ENCODE results near the gene WNT9B.

WNT9B gene

DNA sequence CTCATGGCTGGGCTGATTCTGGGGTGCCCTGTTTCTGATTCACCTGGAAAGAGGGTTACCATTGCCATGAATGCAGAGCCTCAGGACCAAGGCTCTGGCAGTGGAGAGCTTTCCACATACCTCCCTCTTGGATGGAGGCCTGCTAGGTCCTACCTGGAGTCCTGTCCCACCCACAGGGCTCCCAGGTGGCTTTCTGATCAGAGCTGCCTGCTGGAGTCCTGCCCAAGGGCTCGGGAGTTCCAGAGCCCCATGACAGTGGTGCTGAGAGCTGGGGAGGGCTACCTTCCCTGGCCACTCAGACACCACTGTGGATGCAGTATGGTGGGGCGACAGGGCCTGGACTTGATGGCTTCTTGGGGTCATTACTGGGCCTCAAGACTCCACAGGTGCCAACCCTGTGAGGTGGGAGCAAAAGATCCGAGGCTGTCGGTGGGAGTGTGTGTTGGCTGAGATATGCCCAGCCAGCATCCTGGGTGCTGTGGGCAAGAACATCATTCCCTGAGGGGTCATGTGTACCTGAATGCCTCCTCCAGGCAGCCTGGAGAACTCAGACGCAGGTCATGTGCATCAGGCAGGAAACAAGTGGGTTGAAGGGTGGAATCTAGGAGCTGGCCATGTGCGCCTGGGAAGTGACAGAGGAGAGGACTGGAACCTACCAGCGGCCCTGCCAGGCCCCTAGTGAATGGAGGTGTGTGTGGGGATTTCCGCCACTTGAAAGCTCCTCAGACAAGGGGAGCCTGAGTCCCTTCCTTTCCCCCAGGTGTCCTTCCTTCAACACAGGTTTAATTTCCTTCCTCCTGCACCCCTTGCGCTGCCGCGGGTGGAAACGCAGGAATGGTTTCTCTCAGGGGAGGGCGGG is 30.6 kb upstream of the WNT9B start:
- Histone ChIP-seq H3K27me3 (ENCODE audit: insufficient read depth, low read depth, severe bottlenecking) (no peaks in the 10 kb centered on the region), H3K4me3 (ENCODE audit: low read depth, low read length) (no peak overlapping the region)
- TF ChIP-seq, protein P1, sequence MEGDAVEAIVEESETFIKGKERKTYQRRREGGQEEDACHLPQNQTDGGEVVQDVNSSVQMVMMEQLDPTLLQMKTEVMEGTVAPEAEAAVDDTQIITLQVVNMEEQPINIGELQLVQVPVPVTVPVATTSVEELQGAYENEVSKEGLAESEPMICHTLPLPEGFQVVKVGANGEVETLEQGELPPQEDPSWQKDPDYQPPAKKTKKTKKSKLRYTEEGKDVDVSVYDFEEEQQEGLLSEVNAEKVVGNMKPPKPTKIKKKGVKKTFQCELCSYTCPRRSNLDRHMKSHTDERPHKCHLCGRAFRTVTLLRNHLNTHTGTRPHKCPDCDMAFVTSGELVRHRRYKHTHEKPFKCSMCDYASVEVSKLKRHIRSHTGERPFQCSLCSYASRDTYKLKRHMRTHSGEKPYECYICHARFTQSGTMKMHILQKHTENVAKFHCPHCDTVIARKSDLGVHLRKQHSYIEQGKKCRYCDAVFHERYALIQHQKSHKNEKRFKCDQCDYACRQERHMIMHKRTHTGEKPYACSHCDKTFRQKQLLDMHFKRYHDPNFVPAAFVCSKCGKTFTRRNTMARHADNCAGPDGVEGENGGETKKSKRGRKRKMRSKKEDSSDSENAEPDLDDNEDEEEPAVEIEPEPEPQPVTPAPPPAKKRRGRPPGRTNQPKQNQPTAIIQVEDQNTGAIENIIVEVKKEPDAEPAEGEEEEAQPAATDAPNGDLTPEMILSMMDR (IDR thresholded peaks at IDR 0.05; ENCODE audit: low read depth, low read length): no peak

GRCh38 chr17:46821482-46822387 is 29.6 kb upstream of the WNT9B start:
- Histone ChIP-seq H3K36me3 (no peaks in the 10 kb centered on the region), H3K9me3 (ENCODE audit: severe bottlenecking) (no peaks in the 10 kb centered on the region), H3K4me3 (ENCODE audit: low read depth, low read length) (no peak overlapping the region), H3K27me3 (ENCODE audit: insufficient read depth, low read depth, severe bottlenecking) (no peaks in the 10 kb centered on the region), H3K27ac (no peak overlapping the region)
- TF ChIP-seq, protein P1 (IDR thresholded peaks at IDR 0.05; ENCODE audit: low read depth, low read length): no peak
- no peak for DNase-seq

More for the DNA sequence above, 30.6 kb upstream of the WNT9B start:
- H3K36me3 ChIP-seq: no peaks in the 10 kb centered on the region
- no peak for DNase-seq
- no peak overlapping the region for H3K27ac ChIP-seq
- H3K9me3 ChIP-seq (ENCODE audit: severe bottlenecking): no peaks in the 10 kb centered on the region

GRCh38 chr17:46822388-46822921 is 28.9 kb upstream of the WNT9B start:
- H3K4me3 ChIP-seq (ENCODE audit: low read depth, low read length): no peak overlapping the region
- no peak for DNase-seq
- H3K36me3 ChIP-seq: no peaks in the 10 kb centered on the region
- H3K27ac ChIP-seq: no peak overlapping the region
- H3K27me3 ChIP-seq (ENCODE audit: insufficient read depth, low read depth, severe bottlenecking): no peaks in the 10 kb centered on the region
- no peaks in the 10 kb centered on the region for H3K9me3 ChIP-seq (ENCODE audit: severe bottlenecking)
- TF ChIP-seq, protein P1 (IDR thresholded peaks at IDR 0.05; ENCODE audit: low read depth, low read length): peak; percentile 48; the same call in 1 of the 2 replicates

- H3K9me3 ChIP-seq (ENCODE audit: severe bottlenecking): no peaks in the 10 kb centered on the region
- no peaks in the 10 kb centered on the region for H3K36me3 ChIP-seq
- no peak overlapping the region for H3K4me3 ChIP-seq (ENCODE audit: low read depth, low read length)
- H3K27ac ChIP-seq: no peak overlapping the region
- TF ChIP-seq, protein P1 (IDR thresholded peaks at IDR 0.05; ENCODE audit: low read depth, low read length): no peak
- DNase-seq: no peak
- no peaks in the 10 kb centered on the region for H3K27me3 ChIP-seq (ENCODE audit: insufficient read depth, low read depth, severe bottlenecking)
Measured at GRCh38 chr17:46823657-46824056, 27.7 kb upstream of the WNT9B start.

DNA sequence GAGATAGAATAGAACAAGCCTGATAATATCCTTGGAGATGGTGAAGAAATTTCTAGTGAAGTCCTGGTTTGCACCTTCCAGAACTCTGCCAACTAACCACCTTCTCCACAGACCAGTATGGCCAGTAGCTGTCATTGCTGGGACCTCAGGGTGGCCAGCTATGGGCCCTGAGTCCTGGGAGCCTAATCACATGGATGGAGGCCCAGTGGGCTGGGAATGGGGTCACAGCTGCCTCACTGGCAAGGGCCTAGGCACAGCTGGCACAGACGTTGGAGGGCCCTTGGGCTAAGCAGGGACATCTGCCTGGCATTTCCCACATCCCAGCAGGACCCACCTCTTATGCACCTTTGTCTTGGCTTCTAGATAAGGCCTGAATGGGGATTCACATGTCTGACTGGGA is 25.3 kb upstream of the WNT9B start:
- H3K27ac ChIP-seq: no peak overlapping the region
- H3K27me3 ChIP-seq (ENCODE audit: insufficient read depth, low read depth, severe bottlenecking): no peaks in the 10 kb centered on the region
- TF ChIP-seq, protein P1 (IDR thresholded peaks at IDR 0.05; ENCODE audit: low read depth, low read length): no peak
- H3K9me3 ChIP-seq (ENCODE audit: severe bottlenecking): no peaks in the 10 kb centered on the region
- H3K4me3 ChIP-seq (ENCODE audit: low read depth, low read length): no peak overlapping the region
- DNase-seq: no peak
- no peaks in the 10 kb centered on the region for H3K36me3 ChIP-seq

All from WERI-Rb-1 (cell line).